Activated CD4-positive, CD25-positive, alpha-beta regulatory T cell (primary cell): Measurements from ENCODE around the gene PGP.
"Not testable (repeated sequence)": the region's sequence is repeated elsewhere in the genome, so short reads cannot be mapped to it uniquely, and the experiment has no call there.

Experiments used
- DNase-seq, 4 experiments: peaks; one replicate each; lab custom pipeline; 2025; lab: John Stamatoyannopoulos, UW

PGP gene

GRCh38 chr16:2216330-2216729 is 1.7 kb upstream of the PGP start:
- DNase-seq: no peak

- DNase-seq: no peak
These were observed 572 bp downstream of the PGP start for GRCh38 chr16:2213817-2214718.

- no peak for DNase-seq
These were observed 2.0 kb downstream of the PGP start for GRCh38 chr16:2212362-2213324.

GRCh38 chr16:2211923-2212347 is 2.7 kb downstream of the PGP start:
- DNase-seq: no peak

GRCh38 chr16:2210386-2211365 is 4.0 kb downstream of the PGP start, which contains the start of gene BRICD5:
Gene BRICD5 (minus strand): TSS chr16:2210863. CDS start chr16:2210833, 30 bp downstream.
- no peak for DNase-seq

GRCh38 chr16:2210009-2210332 is 4.7 kb downstream of the PGP start:
- DNase-seq: no peak

GRCh38 chr16:2209258-2210008 is 5.2 kb downstream of the PGP start:
- no peak for DNase-seq

- DNase-seq: no peak
These were observed 5.9 kb downstream of the PGP start for GRCh38 chr16:2208772-2209171.

- DNase-seq: no peak
These were observed 6.3 kb downstream of the PGP start for GRCh38 chr16:2208308-2208707.

- no peak for DNase-seq
These were observed 6.8 kb downstream of the PGP start for GRCh38 chr16:2207872-2208271.

GRCh38 chr16:2206780-2207433 is 7.7 kb downstream of the PGP start:
- no peak for DNase-seq

- no peak for DNase-seq
These were observed 8.2 kb downstream of the PGP start for GRCh38 chr16:2206420-2206779.

- DNase-seq: no peak
These were observed 8.7 kb downstream of the PGP start for GRCh38 chr16:2205967-2206313.

GRCh38 chr16:2205104-2205966 is 9.3 kb downstream of the PGP start, which contains the start of gene MLST8:
Gene MLST8 (plus strand): TSS chr16:2205454. CDS start chr16:2206086, 632 bp downstream.
- peak; percentile 73 to 90 (median 82) for DNase-seq

GRCh38 chr16:2204416-2205103 is 10.1 kb downstream of the PGP start:
- DNase-seq: no peak

- DNase-seq: not testable (repeated sequence)
These were observed 11.4 kb downstream of the PGP start for GRCh38 chr16:2203119-2203688.

- no peak for DNase-seq
These were observed 14.3 kb downstream of the PGP start for GRCh38 chr16:2200313-2200712.

GRCh38 chr16:2199621-2200139 is 15.0 kb downstream of the PGP start:
- no peak for DNase-seq
